ENCODE measurements around the gene TPD52L1.

Gene TPD52L1

DNA sequence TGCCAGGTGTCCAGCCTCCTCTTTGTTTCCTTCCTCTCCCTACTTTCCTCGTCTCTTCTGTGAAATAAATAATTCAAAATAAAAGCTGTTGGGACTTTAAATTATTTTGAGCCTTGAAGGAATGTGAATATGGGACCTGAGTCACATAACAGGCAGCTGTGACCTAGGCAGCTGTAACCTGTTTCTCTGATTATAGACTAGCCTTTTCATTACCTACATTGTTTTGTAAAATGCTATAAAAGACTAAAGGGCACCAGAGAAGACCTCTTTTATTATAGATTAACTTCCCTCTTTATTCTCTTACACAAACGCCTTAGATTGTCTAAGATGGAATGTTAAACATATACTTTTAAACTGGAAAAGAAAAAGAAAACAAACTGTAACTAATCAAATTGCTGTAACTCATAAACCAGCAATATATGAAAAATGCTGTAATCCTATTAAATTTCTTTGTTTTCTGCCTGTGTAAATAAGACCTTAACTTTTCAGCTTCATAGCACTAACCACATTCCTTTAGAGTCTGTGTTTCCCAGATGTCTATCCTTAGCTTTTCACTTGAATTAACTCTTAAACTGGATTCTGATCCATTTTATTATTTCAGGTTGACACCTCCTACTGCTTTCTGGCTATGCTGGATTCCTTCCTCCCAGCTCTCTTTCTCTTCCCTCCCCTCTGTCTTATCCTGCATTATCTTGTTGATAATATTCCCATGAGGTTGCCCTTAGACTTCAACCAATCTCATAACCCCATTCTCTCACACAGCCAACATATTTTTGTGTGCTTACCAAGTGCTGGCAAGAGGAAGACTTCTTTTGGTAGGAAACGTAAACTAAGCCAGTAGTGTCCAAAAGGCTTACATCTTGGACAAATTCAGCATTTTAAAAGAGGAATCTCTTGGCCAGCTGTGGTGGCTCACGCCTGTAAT lies 69.2 kb downstream of the TPD52L1 start:
- H3K27ac ChIP-seq = no peak overlapping the region
- no peak for DNase-seq

GRCh38 chr6:125224231-125224861 lies 70.8 kb downstream of the TPD52L1 start:
- Histone ChIP-seq H3K27ac (no peak overlapping the region), H3K4me3 (ENCODE audit: low read depth, low read length) (no peak overlapping the region), H3K9me3 (ENCODE audit: severe bottlenecking) (no peaks in the 10 kb centered on the region), H3K36me3 (no peaks in the 10 kb centered on the region), H3K27me3 (ENCODE audit: insufficient read depth, low read depth, severe bottlenecking) (no peaks in the 10 kb centered on the region)
- TF ChIP-seq, protein P1, sequence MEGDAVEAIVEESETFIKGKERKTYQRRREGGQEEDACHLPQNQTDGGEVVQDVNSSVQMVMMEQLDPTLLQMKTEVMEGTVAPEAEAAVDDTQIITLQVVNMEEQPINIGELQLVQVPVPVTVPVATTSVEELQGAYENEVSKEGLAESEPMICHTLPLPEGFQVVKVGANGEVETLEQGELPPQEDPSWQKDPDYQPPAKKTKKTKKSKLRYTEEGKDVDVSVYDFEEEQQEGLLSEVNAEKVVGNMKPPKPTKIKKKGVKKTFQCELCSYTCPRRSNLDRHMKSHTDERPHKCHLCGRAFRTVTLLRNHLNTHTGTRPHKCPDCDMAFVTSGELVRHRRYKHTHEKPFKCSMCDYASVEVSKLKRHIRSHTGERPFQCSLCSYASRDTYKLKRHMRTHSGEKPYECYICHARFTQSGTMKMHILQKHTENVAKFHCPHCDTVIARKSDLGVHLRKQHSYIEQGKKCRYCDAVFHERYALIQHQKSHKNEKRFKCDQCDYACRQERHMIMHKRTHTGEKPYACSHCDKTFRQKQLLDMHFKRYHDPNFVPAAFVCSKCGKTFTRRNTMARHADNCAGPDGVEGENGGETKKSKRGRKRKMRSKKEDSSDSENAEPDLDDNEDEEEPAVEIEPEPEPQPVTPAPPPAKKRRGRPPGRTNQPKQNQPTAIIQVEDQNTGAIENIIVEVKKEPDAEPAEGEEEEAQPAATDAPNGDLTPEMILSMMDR (IDR thresholded peaks at IDR 0.05; ENCODE audit: low read depth, low read length) = no peak
- no peak for DNase-seq

More for the DNA sequence above, 69.2 kb downstream of the TPD52L1 start:
- TF ChIP-seq, protein P1 (IDR thresholded peaks at IDR 0.05; ENCODE audit: low read depth, low read length) = no peak
- H3K9me3 ChIP-seq (ENCODE audit: severe bottlenecking) = no peaks in the 10 kb centered on the region
- no peak overlapping the region for H3K4me3 ChIP-seq (ENCODE audit: low read depth, low read length)
- no peaks in the 10 kb centered on the region for H3K27me3 ChIP-seq (ENCODE audit: insufficient read depth, low read depth, severe bottlenecking)
- no peaks in the 10 kb centered on the region for H3K36me3 ChIP-seq

- no peak for DNase-seq
- no peaks in the 10 kb centered on the region for H3K36me3 ChIP-seq
- no peak overlapping the region for H3K4me3 ChIP-seq (ENCODE audit: low read depth, low read length)
- no peaks in the 10 kb centered on the region for H3K27me3 ChIP-seq (ENCODE audit: insufficient read depth, low read depth, severe bottlenecking)
- no peak overlapping the region for H3K27ac ChIP-seq
- H3K9me3 ChIP-seq (ENCODE audit: severe bottlenecking) = no peaks in the 10 kb centered on the region
- TF ChIP-seq, protein P1 (IDR thresholded peaks at IDR 0.05; ENCODE audit: low read depth, low read length) = no peak
These were observed 73.7 kb downstream of the TPD52L1 start for GRCh38 chr6:125227244-125227643.

DNA sequence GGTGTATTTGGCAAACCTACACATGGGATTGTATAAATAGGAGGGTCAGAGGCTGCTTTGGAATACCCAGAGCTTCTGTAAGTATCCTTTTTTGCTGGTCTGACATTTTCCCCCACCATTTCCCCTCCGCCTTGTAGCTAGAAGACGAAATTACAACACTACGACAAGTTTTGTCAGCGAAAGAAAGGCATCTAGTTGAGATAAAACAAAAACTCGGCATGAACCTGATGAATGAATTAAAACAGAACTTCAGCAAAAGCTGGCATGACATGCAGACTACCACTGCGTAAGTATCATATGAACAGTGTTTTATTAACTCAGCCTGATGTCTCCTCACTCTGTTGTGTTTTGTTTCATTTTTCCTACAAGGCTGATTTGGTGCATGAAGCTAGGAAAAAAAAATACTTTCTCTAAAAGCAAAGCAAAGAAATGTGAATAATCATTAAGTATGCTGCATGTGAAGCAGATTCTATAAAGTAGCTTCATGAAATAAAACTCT lies 75.5 kb downstream of the TPD52L1 start:
- Histone ChIP-seq H3K27ac (no peak overlapping the region), H3K27me3 (ENCODE audit: insufficient read depth, low read depth, severe bottlenecking) (no peaks in the 10 kb centered on the region), H3K9me3 (ENCODE audit: severe bottlenecking) (no peaks in the 10 kb centered on the region), H3K4me3 (ENCODE audit: low read depth, low read length) (no peak overlapping the region), H3K36me3 (no peaks in the 10 kb centered on the region)
- TF ChIP-seq, protein P1 (IDR thresholded peaks at IDR 0.05; ENCODE audit: low read depth, low read length) = no peak
- no peak for DNase-seq

DNA sequence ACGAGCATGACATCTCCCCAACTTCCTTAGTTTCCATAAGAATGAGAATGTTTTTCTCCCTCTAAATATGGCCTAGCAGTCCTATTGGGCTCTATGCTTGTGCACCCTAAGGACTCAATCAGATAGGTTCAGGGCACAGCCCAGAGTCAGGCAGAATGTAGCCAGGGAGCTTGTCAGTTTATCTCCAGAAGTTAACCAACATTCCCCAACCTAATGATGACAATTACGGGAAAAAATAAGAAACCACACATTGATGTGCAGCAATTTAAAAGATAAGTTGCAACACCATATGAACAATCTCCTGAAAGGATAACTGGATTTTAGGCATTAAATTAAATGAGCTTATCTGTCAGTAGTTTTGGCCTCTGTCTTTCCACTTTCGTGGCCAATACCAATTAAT lies 77.1 kb downstream of the TPD52L1 start:
- Histone ChIP-seq H3K27ac (no peak overlapping the region), H3K27me3 (ENCODE audit: insufficient read depth, low read depth, severe bottlenecking) (no peaks in the 10 kb centered on the region), H3K36me3 (no peaks in the 10 kb centered on the region), H3K9me3 (ENCODE audit: severe bottlenecking) (no peaks in the 10 kb centered on the region), H3K4me3 (ENCODE audit: low read depth, low read length) (no peak overlapping the region)
- TF ChIP-seq, protein P1 (IDR thresholded peaks at IDR 0.05; ENCODE audit: low read depth, low read length) = no peak
- DNase-seq = no peak
